Posterior cingulate gyrus (tissue), 11 donors: ENCODE data around the gene RPS6KA3.
"Not testable (repeated sequence)": the region's sequence is repeated elsewhere in the genome, so short reads cannot be mapped to it uniquely, and the experiment has no call there.

Experiments used
- DNase-seq, 10 donors: peaks; one replicate each; pipeline versions ENCODE4 v3.0.0 to v3.0.0-alpha.2; 2020 to 2021; ENCODE audit warnings: mixed read lengths in 3 of 10
- intact Hi-C: fragments of 100-400 bp; cut with DNase I; formaldehyde crosslinking; loops from one replicate; pipeline ENCODE4 v1.15.1; 2023

Gene RPS6KA3

GRCh38 chrX:20225488-20225833 lies 41.2 kb downstream of the RPS6KA3 start:
- intact Hi-C loops = no loop called here
- DNase-seq = no peak

- intact Hi-C loops = no loop called here
- no peak for DNase-seq
Measured at GRCh38 chrX:20224814-20225487, 41.8 kb downstream of the RPS6KA3 start.

- no peak for DNase-seq
- intact Hi-C loops = no loop called here
Measured at GRCh38 chrX:20221902-20222301, 44.8 kb downstream of the RPS6KA3 start.

DNA sequence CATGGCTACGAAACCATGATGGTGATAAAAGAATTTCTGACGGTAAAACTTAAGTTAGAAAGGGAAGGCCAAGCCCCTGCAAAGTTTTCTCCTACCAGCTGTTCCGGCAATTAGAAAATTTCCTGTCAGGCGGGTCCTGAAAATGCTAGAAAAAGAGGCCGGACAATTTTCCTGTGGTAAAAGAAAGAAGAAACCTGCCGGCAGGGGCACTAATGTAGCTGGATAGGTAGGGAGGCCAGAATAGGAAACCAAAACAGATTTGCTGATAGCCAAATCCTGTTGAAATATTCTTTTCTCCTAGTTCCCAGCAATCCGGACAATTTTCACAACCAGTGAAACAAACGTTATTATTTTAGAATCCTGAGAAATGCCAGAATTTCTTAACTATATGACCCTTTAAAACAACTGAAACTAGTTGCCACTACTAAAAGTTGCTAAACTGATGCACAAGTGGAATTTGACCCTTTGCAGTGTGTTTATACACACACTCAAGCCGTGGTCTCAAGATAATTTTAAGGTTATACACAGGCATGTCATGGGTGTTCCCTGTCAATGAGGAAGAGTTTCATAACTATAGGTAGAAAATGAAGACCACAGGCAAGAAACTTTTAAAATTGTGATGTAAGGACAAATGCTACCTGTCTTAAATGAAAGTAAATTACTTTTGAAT lies 47.7 kb downstream of the RPS6KA3 start:
- intact Hi-C loops = no loop called here
- DNase-seq = no peak

DNA sequence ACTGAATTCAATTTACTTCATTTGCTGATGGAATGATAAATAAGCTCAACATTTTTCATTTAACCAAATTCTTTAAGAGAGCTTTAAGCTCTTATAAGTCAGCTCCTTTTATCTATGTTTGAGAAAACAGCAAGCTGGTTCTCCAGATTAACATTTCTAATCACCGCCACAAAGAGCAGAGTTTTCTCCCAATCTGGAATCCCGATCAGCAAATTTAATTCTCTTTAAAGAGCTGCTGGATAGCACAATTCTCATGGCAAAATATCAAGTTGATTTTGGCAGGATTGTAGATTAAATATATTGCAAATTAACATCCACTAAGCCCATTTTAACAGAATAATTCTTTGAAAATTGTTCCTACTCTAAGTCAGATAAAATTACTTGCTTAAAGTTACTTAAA lies 48.8 kb downstream of the RPS6KA3 start:
- intact Hi-C loops = no loop called here
- DNase-seq = no peak

DNA sequence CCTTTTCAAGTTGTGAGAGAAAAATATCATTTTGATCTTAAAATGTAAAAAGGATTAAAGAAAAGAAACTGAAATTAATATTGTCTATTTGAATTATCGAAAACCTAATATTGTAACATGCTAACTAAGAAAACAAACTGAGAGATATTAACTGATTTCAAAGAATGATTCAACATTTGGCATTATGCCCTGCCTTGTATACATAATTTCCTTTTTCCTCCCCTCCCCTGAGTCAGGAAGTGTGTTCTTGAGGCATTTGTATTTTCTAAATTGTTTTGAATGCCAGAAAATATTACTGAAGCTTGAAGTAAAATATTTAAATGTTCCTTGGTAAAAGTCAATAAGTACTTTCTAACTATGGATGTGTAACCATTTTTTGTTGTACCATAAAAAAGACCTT lies 49.4 kb downstream of the RPS6KA3 start:
- DNase-seq = no peak
- intact Hi-C loops = no loop called here

GRCh38 chrX:20215565-20215964 lies 51.1 kb downstream of the RPS6KA3 start:
- intact Hi-C loops = no loop called here
- no peak for DNase-seq

- DNase-seq = no peak
- intact Hi-C loops = no loop called here
Measured at GRCh38 chrX:20212486-20213089, 54.1 kb downstream of the RPS6KA3 start.

GRCh38 chrX:20211261-20211786 lies 55.4 kb downstream of the RPS6KA3 start:
- DNase-seq = no peak
- intact Hi-C loops = no loop called here

GRCh38 chrX:20205927-20206708 lies 60.6 kb downstream of the RPS6KA3 start:
- no peak for DNase-seq
- intact Hi-C loops = no loop called here

DNA sequence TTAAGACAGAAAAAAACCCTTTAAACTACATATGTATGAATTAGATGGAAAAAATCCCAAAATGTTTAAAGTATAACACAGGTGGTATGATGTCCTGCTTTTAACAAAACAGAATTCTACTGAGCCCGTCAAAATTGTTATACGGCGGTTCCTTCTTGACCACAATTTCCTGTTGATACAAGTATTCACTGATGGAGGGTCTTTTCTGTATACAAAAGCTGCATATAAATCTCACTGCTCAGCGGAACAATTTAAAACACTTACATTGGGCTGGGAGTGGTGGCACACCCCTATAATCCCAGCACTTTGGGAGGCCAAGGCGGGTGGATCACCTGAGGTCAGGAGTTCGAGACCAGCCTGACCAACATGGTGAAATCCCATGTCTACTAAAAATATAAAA lies 62.4 kb downstream of the RPS6KA3 start:
- intact Hi-C loops = no loop called here

DNA sequence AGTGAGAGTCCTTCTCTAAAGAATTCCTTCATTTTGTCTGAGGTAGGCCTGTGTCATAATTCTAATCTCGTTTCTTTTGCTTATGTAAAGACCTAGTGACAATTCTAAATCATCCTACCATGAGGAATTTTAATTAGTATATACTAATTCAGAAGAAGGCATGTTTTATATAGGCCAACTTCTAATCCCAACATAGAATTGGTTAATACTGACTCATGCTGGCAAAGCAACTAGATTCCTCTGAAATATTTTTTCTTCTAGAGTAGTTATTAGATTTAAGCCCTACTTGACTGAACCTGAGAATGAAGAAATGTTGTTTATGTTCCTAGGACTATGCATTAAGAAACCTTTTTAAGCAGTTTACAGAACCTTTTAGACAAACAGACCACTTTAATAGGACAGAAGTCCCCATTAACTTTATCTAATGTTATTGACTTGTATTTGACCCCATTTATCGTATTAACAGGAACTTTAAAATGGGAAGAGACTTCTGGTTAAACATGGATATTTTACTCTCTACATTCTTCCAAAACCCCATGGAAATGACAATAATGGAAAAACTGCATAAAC lies 69.0 kb downstream of the RPS6KA3 start:
- no peak for DNase-seq
- intact Hi-C loops = no loop called here

More for the DNA sequence above, 62.4 kb downstream of the RPS6KA3 start:
- DNase-seq = no peak

- no peak for DNase-seq
- intact Hi-C loops = no loop called here
Measured at GRCh38 chrX:20189171-20189570, 77.5 kb downstream of the RPS6KA3 start.

DNA sequence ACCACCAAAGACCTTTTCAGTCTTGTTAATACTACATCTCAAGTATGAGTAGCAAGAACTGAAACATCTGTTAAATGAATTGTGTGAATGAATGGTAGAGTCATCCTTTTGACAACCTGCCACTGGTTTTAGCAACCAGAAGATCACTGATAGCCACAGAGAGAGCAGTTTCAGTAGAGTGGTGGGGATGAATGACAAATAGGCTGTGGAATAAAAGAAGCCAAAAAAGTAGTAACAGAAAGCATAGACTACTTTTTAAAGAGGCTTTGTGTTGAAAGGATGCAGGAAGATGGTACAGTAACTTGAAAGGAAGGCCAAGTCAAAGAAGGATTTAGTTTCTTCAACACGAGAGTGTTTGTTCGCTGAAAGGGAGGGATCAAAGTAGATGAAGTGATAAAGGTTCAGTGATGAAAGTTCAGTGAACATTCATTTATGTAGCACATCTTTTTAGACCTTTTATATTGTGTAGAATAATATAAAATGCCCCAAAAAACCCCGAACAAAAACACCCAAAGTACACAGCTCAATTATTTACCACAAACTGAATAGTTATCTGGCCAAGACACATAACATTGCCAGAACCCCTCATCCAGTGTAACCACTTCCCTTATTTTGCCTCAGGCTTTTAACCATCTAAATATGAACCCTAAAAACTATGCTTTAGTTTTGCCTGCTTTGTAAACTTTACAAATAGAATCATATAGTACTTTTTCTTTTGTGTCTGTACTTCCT lies 84.9 kb downstream of the RPS6KA3 start:
- no peak for DNase-seq
- intact Hi-C loops = no loop called here

GRCh38 chrX:20177093-20177492 lies 89.6 kb downstream of the RPS6KA3 start:
- intact Hi-C loops = no loop called here
- no peak for DNase-seq

DNA sequence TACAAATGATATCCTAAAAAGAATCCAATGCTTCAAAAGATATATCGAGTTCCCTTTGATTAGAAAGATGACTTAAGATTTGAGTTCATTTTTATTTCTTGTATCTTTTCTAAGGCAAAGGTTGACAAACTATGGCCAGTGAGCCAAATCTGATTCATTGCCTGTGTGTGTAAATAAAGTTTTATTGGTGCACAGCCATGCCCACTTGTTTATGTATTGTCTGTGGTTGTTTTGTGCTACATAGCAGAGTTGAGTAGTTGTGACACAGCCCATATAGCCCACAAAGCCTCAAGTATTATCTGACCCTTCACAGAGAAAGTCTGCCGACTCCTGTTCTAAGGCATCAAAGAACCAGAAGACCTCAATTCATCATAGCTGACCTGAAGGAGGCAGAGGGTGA lies 92.9 kb downstream of the RPS6KA3 start:
- no peak for DNase-seq
- intact Hi-C loops = no loop called here

DNA sequence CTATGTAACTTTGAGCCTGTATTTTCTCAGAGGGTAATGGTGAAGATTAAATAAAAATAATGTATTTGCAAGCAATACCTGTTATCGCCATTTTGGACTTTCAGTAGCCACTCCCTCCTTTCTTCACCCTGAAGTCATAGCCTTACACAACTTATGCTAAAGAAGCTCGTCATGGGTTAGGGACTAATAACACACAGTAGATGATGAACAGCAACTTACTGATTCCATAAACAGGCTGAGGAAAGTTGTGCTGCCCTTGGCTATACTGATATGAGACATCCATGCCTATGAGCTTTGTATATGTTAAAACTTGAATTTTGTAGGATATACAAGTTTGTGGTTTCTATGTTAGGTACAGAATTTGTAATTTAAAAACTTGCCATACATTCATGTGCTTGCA lies 93.4 kb downstream of the RPS6KA3 start:
- intact Hi-C loops = no loop called here
- no peak for DNase-seq

DNA sequence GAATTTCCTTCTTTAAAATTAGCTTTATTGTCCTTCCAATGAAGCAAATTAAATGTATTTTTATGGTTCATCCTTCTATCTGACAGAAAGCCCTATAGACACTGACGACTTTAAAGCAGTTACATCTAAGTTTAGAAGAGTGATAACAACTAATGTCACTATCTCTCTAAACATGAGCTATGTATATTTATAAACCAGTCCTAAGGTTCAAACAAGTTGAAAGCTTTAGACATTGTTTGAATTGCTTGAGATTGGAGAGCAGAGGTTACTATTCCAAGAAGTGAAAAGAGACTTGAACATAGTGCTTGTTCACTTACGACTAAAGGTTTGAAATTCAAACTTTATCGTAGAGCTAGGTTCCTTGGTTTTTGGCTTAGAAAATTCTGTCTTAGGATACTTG lies 94.8 kb downstream of the RPS6KA3 start:
- no peak for DNase-seq
- intact Hi-C loops = no loop called here

DNA sequence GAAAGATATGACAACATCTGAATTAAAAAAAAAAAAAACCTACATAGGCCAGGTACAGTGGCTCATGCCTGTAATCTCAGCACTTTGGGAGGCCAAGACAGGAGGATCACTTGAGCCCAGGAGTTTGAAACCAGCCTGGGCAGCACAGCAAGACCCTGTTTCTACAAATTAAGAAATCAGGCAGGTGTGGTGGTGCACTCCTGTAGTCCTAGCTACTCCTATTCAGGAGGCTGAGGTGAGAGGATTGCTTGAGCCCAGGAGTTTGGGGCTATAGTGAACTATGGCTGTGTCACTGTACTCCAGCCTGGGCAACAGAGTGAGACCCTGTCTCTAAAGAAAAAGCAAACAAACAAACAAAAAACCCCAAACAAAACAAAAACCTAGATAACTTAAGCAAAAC lies 104.2 kb downstream of the RPS6KA3 start:
- intact Hi-C loops, DNase-seq: not testable (repeated sequence)

DNA sequence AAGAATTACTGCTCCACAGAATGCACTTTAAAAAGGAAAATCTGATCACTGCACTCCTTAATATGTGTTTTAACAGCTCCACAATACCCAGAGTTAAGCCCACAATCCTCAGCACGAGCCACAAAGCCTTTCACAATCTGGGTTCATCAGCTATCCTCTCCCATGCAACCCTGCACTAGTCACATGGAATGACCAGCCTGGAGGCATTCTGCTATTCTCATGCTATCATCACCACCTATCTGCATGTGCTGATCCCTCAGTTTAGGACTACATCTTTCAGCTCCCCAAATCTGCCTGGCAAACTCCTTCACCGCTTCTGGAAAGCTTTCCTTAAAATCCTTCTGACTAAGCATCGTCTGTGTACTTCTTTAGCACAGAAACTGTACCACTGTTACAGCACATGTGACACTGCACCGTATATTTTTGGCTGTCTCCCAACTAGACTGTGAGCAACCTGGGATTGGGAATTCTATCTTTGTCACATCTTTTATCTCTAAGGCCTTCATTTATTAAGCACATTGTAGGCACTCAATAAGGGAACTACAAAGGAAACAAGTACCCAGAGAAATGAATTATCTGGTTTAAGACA lies 106.8 kb downstream of the RPS6KA3 start:
- intact Hi-C loops = no loop called here
- DNase-seq = no peak
